Measurements from ENCODE around the gene SLC25A18. TPM values are rescaled to one million over a fixed set of nuclear protein-coding genes. Genes with fewer than 3 reads are reported as not detected.
A peak's percentile ranks its signal among the peaks of the same experiment; 100 is the strongest.

Gene SLC25A18
- total and polyA plus RNA-seq, 7 donors, result 0.56 to 10.4 (median 5.7) TPM

GRCh38 chr22:17575681-17576080 is 12.4 kb downstream of the SLC25A18 start:
- Histone ChIP-seq H3K9me3 (no peaks in the 10 kb centered on the region), H3K4me3 (no peak overlapping the region), H3K27ac (no peak overlapping the region), H3K27me3 (ENCODE audit: insufficient read depth in 3 of 3, low read length in 2 of 3) (no peaks in the 10 kb centered on the region), H3K36me3 (ENCODE audit: insufficient read depth in 1 of 2, low read depth in 1 of 2) (no peaks in the 10 kb centered on the region), H3K4me1 (peaks cover 9% of the 10 kb centered on the region)
- DNase-seq (no peak), ATAC-seq (no peak)
- 71 to 78% (median 74%) methylated on average over 4 of the region's 4 CpGs for WGBS, 3 donors
- intact Hi-C loops (cut with DNase I), result loop anchor here in 1 of 2 donors (5.0 kb wide), 1 partner anchor 47 kb away; no protein-coding TSS in a partner anchor
- no peak for TF ChIP-seq CTCF (IDR thresholded peaks at IDR 0.05)

- ATAC-seq (peak; percentile 61 to 85 (median 76)), DNase-seq (peak in 1 of 2 donors; percentile 46)
- WGBS, 3 donors, result 49 to 52% (median 49%) methylated on average over 6 of the region's 6 CpGs
- Histone ChIP-seq H3K27ac (no peak overlapping the region), H3K4me3 (no peak overlapping the region), H3K36me3 (ENCODE audit: insufficient read depth in 1 of 2, low read depth in 1 of 2) (no peaks in the 10 kb centered on the region), H3K27me3 (ENCODE audit: insufficient read depth in 3 of 3, low read length in 2 of 3) (no peaks in the 10 kb centered on the region), H3K4me1 (peaks cover 7% of the 10 kb centered on the region), H3K9me3 (no peaks in the 10 kb centered on the region)
- intact Hi-C loops (cut with DNase I), result loop anchor here in 1 of 2 donors (5.0 kb wide), 1 partner anchor 46 kb away; no protein-coding TSS in a partner anchor
- TF ChIP-seq CTCF (IDR thresholded peaks at IDR 0.05), result no peak
Measured at GRCh38 chr22:17576470-17576869, 13.2 kb downstream of the SLC25A18 start.

- TF ChIP-seq CTCF (IDR thresholded peaks at IDR 0.05), result no peak
- H3K4me1 ChIP-seq, result no peaks in the 10 kb centered on the region
- no peaks in the 10 kb centered on the region for H3K9me3 ChIP-seq
- H3K27me3 ChIP-seq (ENCODE audit: insufficient read depth in 3 of 3, low read length in 2 of 3), result no peaks in the 10 kb centered on the region
- no peak overlapping the region for H3K4me3 ChIP-seq
- no peaks in the 10 kb centered on the region for H3K36me3 ChIP-seq (ENCODE audit: insufficient read depth in 1 of 2, low read depth in 1 of 2)
- peak; percentile 24 to 49 (median 26) for ATAC-seq
- intact Hi-C loops (cut with DNase I), result loop anchor here in 1 of 2 donors (5.0 kb wide), 1 partner anchor 44 kb away; no protein-coding TSS in a partner anchor
- DNase-seq, result peak; percentile 69 to 76
- no peak overlapping the region for H3K27ac ChIP-seq
- WGBS, 3 donors, result 56 to 64% (median 60%) methylated on average over 11 of the region's 11 CpGs
Measured at GRCh38 chr22:17578136-17578754, 14.9 kb downstream of the SLC25A18 start.

- no peak overlapping the region for H3K27ac ChIP-seq
- no peaks in the 10 kb centered on the region for H3K9me3 ChIP-seq
- DNase-seq (no peak), ATAC-seq (no peak)
- H3K4me1 ChIP-seq, result no peaks in the 10 kb centered on the region
- H3K36me3 ChIP-seq (ENCODE audit: insufficient read depth in 1 of 2, low read depth in 1 of 2), result no peaks in the 10 kb centered on the region
- intact Hi-C loops (cut with DNase I), result loop anchor here in 1 of 2 donors (5.0 kb wide), 1 partner anchor 43 kb away; no protein-coding TSS in a partner anchor
- 86 to 88% (median 87%) methylated on average over 14 of the region's 14 CpGs for WGBS, 3 donors
- no peaks in the 10 kb centered on the region for H3K27me3 ChIP-seq (ENCODE audit: insufficient read depth in 3 of 3, low read length in 2 of 3)
- no peak overlapping the region for H3K4me3 ChIP-seq
- TF ChIP-seq CTCF (IDR thresholded peaks at IDR 0.05), result no peak
Measured at GRCh38 chr22:17579535-17579981, 16.3 kb downstream of the SLC25A18 start.

Measured in psoas muscle (tissue), 8 donors.